Thoracic aorta (tissue), 2 donors: Measurements from ENCODE around the gene MRPL44. TPM values are rescaled to one million over a fixed set of nuclear protein-coding genes. Genes with fewer than 3 reads are reported as not detected.
A peak's percentile ranks its signal among the peaks of the same experiment; 100 is the strongest.
"Not testable (repeated sequence)": the region's sequence is repeated elsewhere in the genome, so short reads cannot be mapped to it uniquely, and the experiment has no call there.

Source experiments
- ATAC-seq: fragments of 150-250 bp; one replicate; pipeline ENCODE4 v1.8.0; 2017; ENCODE audit warnings: low read depth; ENCODE audit not compliant: insufficient number of reproducible peaks, low FRiP score
- DNase-seq: peaks from one replicate; pipeline ENCODE4 v3.0.0-alpha.2; 2020; ENCODE audit warnings: low spot score
- H3K27ac ChIP-seq, 2 donors: fragments of 200-600 bp; sonication (generic); 1 replicate in 1 of 2; 2 replicates in 1 of 2; pipeline ENCODE4 v1.5.1; 2016; ENCODE audit warnings: mild to moderate bottlenecking in 2 of 2, moderate library complexity in 2 of 2
- H3K27me3 ChIP-seq: fragments of 200-600 bp; sonication (generic); replicated peaks from 2 replicates; pipeline ENCODE4 v1.6.0; 2016; ENCODE audit warnings: mild to moderate bottlenecking; ENCODE audit not compliant: insufficient read depth
- H3K36me3 ChIP-seq: fragments of 200-600 bp; sonication (generic); one replicate; pipeline ENCODE4 v1.5.1; 2016
- H3K4me1 ChIP-seq, 2 donors: fragments of 200-600 bp; sonication (generic); 1 replicate in 1 of 2; 2 replicates in 1 of 2; pipeline versions ENCODE4 v1.5.1 to v1.6.0; 2016; ENCODE audit warnings: low read depth in 2 of 2, mild to moderate bottlenecking in 1 of 2; ENCODE audit not compliant: control insufficient read depth in 1 of 2
- H3K4me3 ChIP-seq: fragments of 200-600 bp; sonication (generic); 2 replicates; pipeline ENCODE4 v1.5.1; 2016; ENCODE audit warnings: mild to moderate bottlenecking
- H3K9me3 ChIP-seq: fragments of 200-600 bp; sonication (generic); 2 replicates; pipeline ENCODE4 v1.5.1; 2016
- CTCF ChIP-seq: fragments of 200-600 bp; sonication (generic); IDR thresholded peaks from one replicate; pipeline ENCODE4 v1.5.1; 2019; ENCODE audit warnings: antibody characterized with exemption
- total RNA-seq, 2 donors: library from RNA; depleted of rRNA; stranded (reverse); fragments of >200 nt; gene quantifications; one replicate each; pipeline versions ENCODE4 v1.1.0 to v1.2.3, GENCODE V29; 2016

Gene MRPL44
- total RNA-seq, 2 donors from 2014 or later: 20.5 to 22.7 TPM

- no peak for TF ChIP-seq CTCF
- Histone ChIP-seq H3K27ac (no peak overlapping the region), H3K9me3 (no peaks in the 10 kb centered on the region), H3K4me1 (peaks cover 7 to 23% of the 10 kb centered on the region in 2 donors), H3K27me3 (no peaks in the 10 kb centered on the region), H3K36me3 (no peaks in the 10 kb centered on the region), H3K4me3 (peak overlapping the region; percentile 2)
- no peak for ATAC-seq
- no peak for DNase-seq
Observed at GRCh38 chr2:223999862-224000261, 42.6 kb downstream of the MRPL44 start.

GRCh38 chr2:224000662-224001061, 43.4 kb downstream of the MRPL44 start:
- H3K27ac ChIP-seq, H3K9me3 ChIP-seq, H3K27me3 ChIP-seq, DNase-seq, H3K4me3 ChIP-seq, H3K36me3 ChIP-seq, ATAC-seq: not testable (repeated sequence)
- peaks cover 7 to 23% of the 10 kb centered on the region in 2 donors for H3K4me1 ChIP-seq

- Histone ChIP-seq H3K27ac (no peak overlapping the region), H3K36me3 (no peaks in the 10 kb centered on the region), H3K4me3 (no peak overlapping the region), H3K27me3 (no peaks in the 10 kb centered on the region), H3K9me3 (no peaks in the 10 kb centered on the region), H3K4me1 (peaks cover 7 to 17% of the 10 kb centered on the region in 2 donors)
- TF ChIP-seq CTCF: no peak
- DNase-seq (no peak), ATAC-seq (peak; percentile 51)
Observed at GRCh38 chr2:224004105-224004695, 46.9 kb downstream of the MRPL44 start.

- TF ChIP-seq CTCF: no peak
- DNase-seq (no peak), ATAC-seq (no peak)
- Histone ChIP-seq H3K36me3 (no peaks in the 10 kb centered on the region), H3K9me3 (no peaks in the 10 kb centered on the region), H3K4me3 (no peak overlapping the region), H3K27ac (no peak overlapping the region), H3K4me1 (peaks cover 7 to 9% of the 10 kb centered on the region in 2 donors), H3K27me3 (no peaks in the 10 kb centered on the region)
Observed at GRCh38 chr2:224008702-224009261, 51.5 kb downstream of the MRPL44 start.

GRCh38 chr2:224009605-224010315, 52.5 kb downstream of the MRPL44 start:
- H3K4me3 ChIP-seq: no peak overlapping the region
- no peaks in the 10 kb centered on the region for H3K9me3 ChIP-seq
- DNase-seq (no peak), ATAC-seq (no peak)
- TF ChIP-seq CTCF: no peak
- no peaks in the 10 kb centered on the region for H3K36me3 ChIP-seq
- no peaks in the 10 kb centered on the region for H3K27me3 ChIP-seq
- no peak overlapping the region for H3K27ac ChIP-seq
- no peaks in the 10 kb centered on the region for H3K4me1 ChIP-seq
